GM12892 (cell line): ENCODE results near the gene PRDM15.

Experiments used
- DNase-seq: peaks from one replicate; pipeline ENCODE4 v3.0.0; 2011; ENCODE audit not compliant: insufficient read length
- FAIRE-seq: peaks from 2 replicates; lab custom pipeline; 2011; peaks lifted over from hg19 to GRCh38; lab: Jason Lieb, UNC
- POLR2A ChIP-seq: IDR thresholded peaks from 2 replicates; pipeline ENCODE4 v1.6.1; 2011; ENCODE audit warnings: low read depth, low read length, control low read depth
- POLR2AphosphoS5 ChIP-seq: IDR thresholded peaks from 2 replicates; pipeline ENCODE4 v1.6.1; 2011; ENCODE audit warnings: low read depth, low read length, control low read depth
- TAF1 ChIP-seq: IDR thresholded peaks from 2 replicates; pipeline ENCODE4 v1.6.1; 2011; ENCODE audit warnings: low read depth, mild to moderate bottlenecking, control low read depth, low read length, borderline replicate concordance

The PRDM15 gene

DNA sequence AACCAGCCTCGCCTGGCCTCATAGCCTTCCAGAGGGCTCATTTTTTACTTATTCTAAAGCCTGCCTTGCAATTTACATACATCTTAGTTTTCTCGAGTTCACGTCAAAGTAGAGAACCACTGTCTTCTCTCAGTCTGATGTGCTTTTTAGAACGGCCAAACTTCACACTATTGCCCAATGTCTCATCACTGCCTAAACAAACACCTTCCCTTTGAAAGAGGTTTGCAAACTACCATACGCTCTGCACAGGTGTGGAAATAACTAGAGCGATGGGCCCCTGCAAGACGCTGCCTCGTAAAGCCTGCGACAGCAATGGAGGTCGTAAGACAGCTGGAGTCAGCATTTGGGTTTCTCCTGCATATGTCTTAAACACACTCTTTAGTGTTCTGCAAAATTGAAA is 22.6 kb downstream of the PRDM15 start:
- no peak for TF ChIP-seq POLR2AphosphoS5
- TF ChIP-seq POLR2A = no peak
- TF ChIP-seq TAF1 = no peak
- FAIRE-seq = no peak
- DNase-seq = no peak

DNA sequence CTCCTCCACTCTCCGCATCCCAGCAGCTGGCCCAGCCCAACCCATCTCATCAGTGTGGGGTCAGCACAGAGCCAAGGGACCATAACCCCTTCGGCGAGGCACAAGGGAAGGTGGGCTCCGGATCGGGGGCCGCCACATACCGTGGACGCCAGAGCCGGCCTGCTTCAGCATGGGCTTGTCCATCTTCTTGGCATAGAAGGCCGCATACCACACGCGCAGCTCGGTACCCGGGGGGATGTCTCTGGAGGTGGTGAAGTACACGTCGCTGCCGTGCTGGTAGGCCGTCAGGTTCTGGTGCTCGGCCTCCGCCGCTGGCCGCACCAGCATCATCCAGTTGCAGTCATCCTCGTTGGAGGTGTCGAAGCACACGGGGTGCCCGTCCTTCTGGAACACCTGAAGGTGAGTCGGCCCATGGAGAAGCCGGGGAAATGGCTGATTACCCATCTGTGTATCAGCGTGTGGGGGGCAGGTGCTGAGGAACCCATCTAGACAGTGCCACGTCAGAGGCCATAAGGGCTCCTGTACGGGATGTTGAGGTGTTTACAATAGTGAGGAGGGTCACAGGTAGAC is 24.6 kb downstream of the PRDM15 start:
- no peak for TF ChIP-seq POLR2AphosphoS5
- TF ChIP-seq POLR2A = no peak
- no peak for TF ChIP-seq TAF1
- DNase-seq (no peak), FAIRE-seq (no peak)

DNA sequence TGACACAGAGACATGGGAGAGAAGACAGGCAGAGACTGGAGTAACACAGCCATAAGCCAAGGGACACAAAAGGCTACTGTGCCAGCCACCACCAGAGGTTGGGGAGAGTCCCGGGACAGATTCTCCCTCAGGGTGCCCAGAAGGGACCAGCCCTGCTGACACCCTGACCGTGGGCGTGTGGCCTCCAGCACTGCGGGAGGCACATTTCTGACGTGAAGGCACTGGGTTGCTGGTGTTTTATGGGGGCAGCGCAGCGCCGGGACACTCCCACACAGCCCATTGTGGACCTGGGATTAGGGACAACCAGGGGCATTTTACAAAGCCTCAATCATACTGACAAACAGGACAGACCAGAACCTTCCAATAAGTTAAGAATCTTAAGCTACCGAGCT is 26.2 kb downstream of the PRDM15 start:
- TF ChIP-seq POLR2AphosphoS5 = no peak
- no peak for TF ChIP-seq TAF1
- no peak for TF ChIP-seq POLR2A
- FAIRE-seq (no peak), DNase-seq (no peak)

DNA sequence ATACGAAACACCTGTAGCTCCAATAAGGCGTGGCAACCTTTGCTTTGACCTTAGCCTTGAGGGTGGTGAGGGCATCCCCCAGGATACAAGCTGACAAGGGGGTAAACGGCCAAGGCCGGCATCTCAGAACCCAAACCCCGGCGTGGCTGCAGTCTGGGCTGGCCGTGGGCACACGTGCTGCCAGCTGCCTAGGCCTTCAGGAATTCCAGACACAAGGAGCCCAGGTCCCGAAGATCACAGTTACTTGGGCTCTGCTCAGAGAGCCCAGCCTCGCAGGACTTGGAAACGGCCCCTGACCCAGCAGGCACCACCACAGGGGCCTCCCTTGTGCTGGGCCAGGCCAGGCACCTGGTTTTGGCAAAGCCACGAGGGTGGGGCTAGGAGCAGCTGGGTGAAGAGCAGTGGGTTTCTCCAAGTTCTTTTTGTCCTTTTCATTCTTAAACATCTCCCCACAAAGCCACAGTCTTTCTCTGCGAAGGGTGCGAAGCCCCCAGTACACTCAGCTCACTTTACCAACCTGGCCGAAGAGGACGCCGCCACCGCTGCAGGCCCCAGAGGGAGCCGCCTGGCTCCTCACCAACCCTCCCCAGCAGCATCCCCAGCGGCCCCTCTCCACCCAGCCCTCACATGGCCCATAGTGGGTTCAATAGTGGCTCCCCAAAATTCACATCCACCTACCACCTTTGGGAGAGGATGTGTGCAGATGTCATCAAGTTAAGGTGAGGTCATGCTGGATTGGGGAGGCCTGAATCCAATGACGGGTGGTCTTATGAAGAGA is 26.8 kb downstream of the PRDM15 start:
- FAIRE-seq (no peak), DNase-seq (no peak)
- no peak for TF ChIP-seq POLR2AphosphoS5

DNA sequence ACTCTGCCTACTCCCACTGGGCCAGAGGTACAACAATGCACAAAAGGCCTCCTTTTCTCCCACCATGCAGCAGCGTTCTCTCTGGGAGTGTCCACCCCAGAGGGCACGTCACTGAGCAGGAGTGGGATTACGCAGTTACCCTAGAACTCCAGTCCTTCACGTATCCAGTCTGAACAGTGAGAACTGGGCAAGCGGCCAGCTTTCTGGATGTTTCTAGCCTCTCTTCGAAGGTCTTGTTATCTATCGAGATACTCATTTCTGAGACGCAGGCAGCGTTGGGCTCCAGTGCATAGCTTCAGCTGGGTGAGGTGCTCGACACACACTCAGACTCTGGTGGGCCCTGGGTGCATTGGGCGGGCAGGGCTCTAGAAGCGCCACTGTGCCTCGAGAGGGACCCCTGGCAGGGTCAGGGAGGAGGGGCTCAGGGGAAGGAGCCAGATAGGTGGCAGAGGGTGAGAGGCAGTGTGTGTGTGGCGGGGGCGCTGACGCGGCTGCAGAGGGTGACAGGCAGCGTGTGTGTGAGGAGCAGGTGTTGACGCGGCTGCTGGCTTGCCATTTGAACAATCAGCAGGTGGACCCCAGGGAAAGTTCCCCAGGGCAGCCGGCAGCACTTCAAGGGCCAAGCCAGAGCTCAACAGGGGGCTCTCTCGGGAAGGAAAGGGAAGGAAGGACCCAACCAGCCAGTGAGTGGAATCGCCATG is 27.9 kb downstream of the PRDM15 start:
- DNase-seq (no peak), FAIRE-seq (no peak)
- no peak for TF ChIP-seq TAF1

DNA sequence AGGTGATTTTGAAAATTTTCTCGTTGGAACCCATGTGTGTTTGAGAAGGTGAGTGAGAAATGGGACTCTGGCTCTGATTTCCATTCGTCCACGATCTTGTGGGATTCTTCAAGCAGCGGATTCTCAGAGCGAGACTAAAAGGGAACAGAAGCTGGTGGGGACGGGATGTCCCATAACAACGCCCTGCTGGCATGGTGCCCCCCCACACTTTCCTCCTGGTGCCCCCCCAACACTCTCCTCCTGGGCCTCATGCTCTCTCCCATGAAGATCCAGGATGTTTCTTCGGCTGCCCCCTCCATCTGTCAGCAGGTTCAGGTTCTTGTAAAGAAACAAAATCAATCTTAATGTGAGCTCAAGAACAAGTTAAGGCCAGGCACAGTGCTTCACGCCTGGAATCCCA is 29.1 kb downstream of the PRDM15 start:
- TF ChIP-seq TAF1 (no peak), POLR2AphosphoS5 (no peak), POLR2A (no peak)
- DNase-seq = no peak
- FAIRE-seq = no peak

DNA sequence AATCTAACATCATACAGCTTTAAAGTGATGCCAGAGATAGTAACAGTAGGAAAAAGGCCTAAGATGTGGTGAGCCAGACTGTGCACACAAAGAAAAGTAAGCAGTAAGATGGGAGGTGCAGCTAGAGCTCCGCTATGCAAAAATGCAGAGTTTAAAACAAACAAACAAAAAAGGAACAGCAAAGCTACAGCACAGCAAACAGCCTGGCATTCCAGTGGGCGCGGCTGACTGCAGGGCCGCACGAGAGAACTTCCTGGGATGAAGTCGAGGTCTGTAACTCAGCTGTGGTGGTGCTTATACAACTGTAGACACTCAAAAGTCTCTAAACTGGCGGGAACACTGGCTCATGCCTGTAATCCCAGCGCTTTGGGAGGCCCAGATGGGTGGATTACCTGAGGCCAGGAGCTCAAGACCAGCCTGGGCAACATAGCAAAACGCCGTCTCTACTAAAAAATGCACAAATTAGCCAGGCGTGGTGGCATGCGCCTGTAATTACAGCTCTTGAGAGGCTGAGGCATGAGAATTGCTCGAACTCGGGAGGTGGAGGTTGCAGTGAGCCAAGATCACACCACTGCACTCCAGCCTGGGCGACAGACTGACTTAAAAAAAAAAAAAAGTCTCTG is 30.1 kb downstream of the PRDM15 start:
- FAIRE-seq (no peak), DNase-seq (no peak)
- TF ChIP-seq POLR2A = no peak
- no peak for TF ChIP-seq POLR2AphosphoS5
- no peak for TF ChIP-seq TAF1

DNA sequence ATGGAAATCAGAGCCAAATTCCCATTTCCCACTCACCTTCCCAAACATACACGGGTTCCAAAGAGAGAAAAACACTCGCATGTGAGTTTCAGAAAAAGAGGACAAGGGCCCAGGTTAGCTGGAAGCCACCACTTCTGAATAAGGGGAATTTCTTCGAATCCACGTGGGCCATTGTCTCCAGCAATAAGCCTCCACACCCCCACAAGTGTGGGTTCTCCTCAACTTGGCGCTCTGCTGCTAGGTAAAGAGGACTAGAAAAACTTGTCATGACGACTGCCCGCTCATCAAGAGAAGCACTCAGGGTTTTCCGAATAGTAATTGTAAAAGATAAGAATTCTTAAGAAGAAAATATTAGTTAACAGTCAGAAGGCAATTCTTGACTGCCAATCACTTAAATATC is 30.6 kb downstream of the PRDM15 start:
- DNase-seq (no peak), FAIRE-seq (no peak)
- no peak for TF ChIP-seq POLR2AphosphoS5

DNA sequence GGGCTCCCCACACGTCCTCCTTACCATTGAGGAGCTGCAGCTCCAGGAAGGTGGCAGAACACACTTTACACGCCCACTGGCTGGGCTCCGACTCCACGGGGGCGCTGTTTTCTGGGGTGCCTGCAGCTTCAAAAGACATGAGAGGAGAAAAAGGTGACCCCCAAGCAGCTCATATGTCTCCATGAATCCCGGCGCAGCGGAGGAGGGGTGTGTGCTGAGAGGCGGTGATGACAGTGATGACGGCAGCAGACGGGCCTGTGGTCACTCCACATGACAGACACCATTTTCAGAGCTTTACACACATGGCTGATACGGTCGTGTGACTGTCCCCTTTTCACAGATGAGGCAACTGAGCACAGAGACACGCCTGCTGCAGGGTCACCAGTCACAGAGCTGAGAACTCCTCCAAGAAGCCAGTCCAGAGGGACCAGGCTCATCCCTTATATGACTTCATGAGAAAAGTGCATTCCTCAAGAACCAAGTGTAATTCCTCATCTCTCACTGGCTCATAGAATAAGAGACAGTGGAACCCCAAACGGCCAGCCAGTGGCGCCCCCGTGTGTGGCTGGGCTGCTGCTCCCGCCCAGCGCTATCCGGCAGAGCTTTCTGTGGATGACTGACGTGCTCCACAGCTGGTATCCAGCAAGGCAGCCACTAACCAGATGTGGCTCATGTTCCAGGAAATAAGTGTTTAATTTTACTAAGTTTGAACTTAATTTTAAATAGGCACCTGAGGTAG is 31.9 kb downstream of the PRDM15 start:
- FAIRE-seq = no peak
- TF ChIP-seq TAF1 (no peak), POLR2A (no peak), POLR2AphosphoS5 (no peak)
- no peak for DNase-seq

DNA sequence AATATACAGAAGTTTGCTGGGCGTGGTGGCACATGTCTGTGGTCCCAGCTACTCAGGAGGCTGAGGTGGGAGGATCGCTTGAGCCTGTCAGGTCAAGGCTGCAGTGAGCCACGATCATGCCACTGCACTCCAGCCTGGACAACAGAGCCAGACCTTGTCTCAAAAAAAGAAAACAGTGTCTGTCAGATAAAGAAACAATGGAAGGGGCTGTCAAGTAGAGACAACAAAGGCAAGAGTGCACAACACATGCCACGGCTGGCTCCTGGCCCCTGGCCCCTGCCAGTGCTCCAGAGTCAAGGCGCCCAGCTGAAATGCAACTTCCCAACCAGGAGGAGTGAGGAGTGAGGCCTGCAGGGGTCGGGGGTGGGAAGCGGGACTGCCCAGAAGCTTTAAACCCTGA is 32.6 kb downstream of the PRDM15 start:
- TF ChIP-seq POLR2A = no peak
- no peak for TF ChIP-seq TAF1
- TF ChIP-seq POLR2AphosphoS5 = no peak
- DNase-seq (no peak), FAIRE-seq (no peak)

DNA sequence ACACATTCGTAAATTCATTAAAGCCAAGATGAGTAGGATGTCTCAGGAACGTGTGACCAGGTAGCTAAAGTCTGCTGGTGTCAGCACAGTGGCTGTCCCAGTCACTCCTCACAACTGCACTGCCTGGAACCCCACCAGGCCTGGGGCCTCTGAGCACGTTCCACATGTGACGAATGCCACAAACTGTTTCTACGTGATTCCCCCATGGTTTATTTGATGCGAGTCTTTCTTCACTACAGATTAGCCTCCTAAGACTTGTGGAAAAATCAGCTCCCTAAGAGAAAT is 33.2 kb downstream of the PRDM15 start:
- DNase-seq = no peak
- FAIRE-seq = no peak
- TF ChIP-seq POLR2A (no peak), POLR2AphosphoS5 (no peak), TAF1 (no peak)

DNA sequence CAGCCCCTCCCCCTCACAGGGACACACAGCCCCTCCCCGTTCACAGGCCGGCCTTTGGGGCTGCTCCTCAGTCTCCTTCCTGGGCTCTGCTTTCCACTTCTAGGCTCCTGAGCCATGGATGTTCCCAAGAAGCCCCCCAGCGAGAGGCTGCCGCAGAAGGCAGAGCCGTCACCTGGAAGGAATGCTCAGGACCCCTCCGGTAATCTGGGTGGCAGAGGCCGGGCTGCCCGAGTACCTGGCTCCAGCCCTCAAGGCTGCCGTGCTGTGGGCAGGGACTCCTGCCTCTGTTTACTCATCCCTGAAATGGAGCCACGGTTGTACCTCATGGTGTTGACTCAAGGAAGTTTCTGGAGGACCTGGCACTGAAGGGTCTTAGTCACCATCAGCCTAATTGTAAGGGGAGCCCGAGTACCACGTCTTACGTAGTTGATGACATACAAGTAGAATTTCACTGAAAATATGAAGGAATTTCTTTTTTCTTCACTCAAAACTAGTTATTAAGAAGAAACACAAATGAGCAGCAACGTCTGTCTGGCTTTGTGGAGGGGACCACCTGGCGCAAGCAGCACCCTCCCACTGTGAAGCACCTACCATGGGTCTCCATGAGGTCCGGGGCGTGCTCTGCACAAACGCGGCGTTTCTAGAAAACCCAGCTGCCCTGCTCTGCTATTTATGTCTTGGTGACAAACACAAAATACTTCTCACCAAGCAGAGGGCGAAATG is 33.7 kb downstream of the PRDM15 start:
- DNase-seq (no peak), FAIRE-seq (no peak)
- no peak for TF ChIP-seq TAF1
- TF ChIP-seq POLR2A = no peak
- TF ChIP-seq POLR2AphosphoS5 = no peak
